HEK293 (cell line): ENCODE data around the gene WDR76.

ENCODE experiments used
- CTCF ChIA-PET: fragments of 350-600 bp; formaldehyde crosslinking; extraction: SDS; loops from one replicate; lab custom pipeline; 2021; ENCODE audit warnings: antibody characterized with exemption; lab: Yijun Ruan, JAX
- POLR2A ChIA-PET: fragments of 300-600 bp; formaldehyde crosslinking; extraction: SDS; loops from one replicate; lab custom pipeline; 2020; ENCODE audit warnings: antibody characterized with exemption, inconsistent platforms; lab: Yijun Ruan, JAX
- H3K27ac ChIP-seq: fragments of 200-500 bp; sonication (Bioruptor generic); 2 replicates; pipeline ENCODE4 v1.5.1; 2014; ENCODE audit warnings: low read depth, low read length, control low read depth, inconsistent platforms; ENCODE audit errors: extremely low read depth
- H3K36me3 ChIP-seq, 2 experiments: fragments of 200-500 bp in 1 of 2; sonication (Bioruptor generic) in 1 of 2; 1 replicate in 1 of 2; 2 replicates in 1 of 2; pipeline ENCODE4 v1.5.1; 2014 to 2017; ENCODE audit warnings: inconsistent platforms in 2 of 2, low read length in 2 of 2; ENCODE audit not compliant: control insufficient read depth in 2 of 2, insufficient read depth in 1 of 2
- H3K4me1 ChIP-seq: fragments of 200-500 bp; sonication (Bioruptor generic); 2 replicates; pipeline ENCODE4 v1.5.1; 2014; ENCODE audit warnings: mild to moderate bottlenecking, low read length, inconsistent platforms; ENCODE audit not compliant: control insufficient read depth, insufficient read depth
- H3K4me3 ChIP-seq: 2 replicates; pipeline ENCODE4 v1.5.1; 2011; ENCODE audit warnings: low read depth, mild to moderate bottlenecking, control low read depth, low read length, moderate library complexity
- H3K9me3 ChIP-seq: fragments of 200-500 bp; sonication (Bioruptor generic); 2 replicates; pipeline ENCODE4 v1.5.1; 2014; ENCODE audit warnings: low read depth, low read length, inconsistent platforms; ENCODE audit not compliant: control insufficient read depth, insufficient read depth
- AEBP2 ChIP-seq: fragments of 450-650 bp; formaldehyde crosslinking; IDR thresholded peaks from 2 replicates; pipeline ENCODE4 v1.5.1; 2016; ENCODE audit warnings: missing biosample characterization, missing genetic modification characterization, borderline replicate concordance
- ATF2 ChIP-seq: fragments of 450-650 bp; formaldehyde crosslinking; IDR thresholded peaks from 2 replicates; pipeline ENCODE4 v1.5.1; 2016; ENCODE audit warnings: missing biosample characterization, missing genetic modification characterization, low read depth
- KLF10 ChIP-seq: fragments of 450-650 bp; IDR thresholded peaks from 2 replicates; pipeline ENCODE4 v1.5.1; 2018; ENCODE audit warnings: missing biosample characterization, mild to moderate bottlenecking, missing genetic modification characterization
- KLF17 ChIP-seq: fragments of 450-650 bp; formaldehyde crosslinking; IDR thresholded peaks from 2 replicates; pipeline ENCODE4 v1.5.1; 2016; ENCODE audit warnings: missing biosample characterization, missing genetic modification characterization
- PRDM4 ChIP-seq: fragments of 450-650 bp; formaldehyde crosslinking; IDR thresholded peaks from 2 replicates; pipeline ENCODE4 v1.5.1; 2017; ENCODE audit warnings: missing biosample characterization, missing genetic modification characterization
- SETDB1 ChIP-seq: IDR thresholded peaks from one replicate; pipeline ENCODE4 v1.6.1; 2017; ENCODE audit warnings: mild to moderate bottlenecking, low read length, moderate library complexity, mixed read lengths; ENCODE audit not compliant: insufficient read length
- TRIM28 ChIP-seq: IDR thresholded peaks from 2 replicates; pipeline ENCODE4 v1.6.1; 2011; ENCODE audit warnings: low read length, control low read depth, borderline replicate concordance
- ZBTB10 ChIP-seq: fragments of 450-650 bp; formaldehyde crosslinking; IDR thresholded peaks from 2 replicates; pipeline ENCODE4 v1.5.1; 2016; ENCODE audit warnings: missing biosample characterization, missing genetic modification characterization
- ZFP3 ChIP-seq: fragments of 450-650 bp; formaldehyde crosslinking; IDR thresholded peaks from 2 replicates; pipeline ENCODE4 v1.5.1; 2016; ENCODE audit warnings: low read depth, missing biosample characterization, missing genetic modification characterization
- ZNF132 ChIP-seq: fragments of 450-650 bp; formaldehyde crosslinking; IDR thresholded peaks from 2 replicates; pipeline ENCODE4 v1.5.1; 2017; ENCODE audit warnings: missing biosample characterization, missing genetic modification characterization, borderline replicate concordance
- ZNF16 ChIP-seq: fragments of 450-650 bp; formaldehyde crosslinking; IDR thresholded peaks from 2 replicates; pipeline ENCODE4 v1.5.1; 2016; ENCODE audit warnings: low read depth, missing biosample characterization, missing genetic modification characterization
- ZNF221 ChIP-seq: fragments of 450-650 bp; formaldehyde crosslinking; IDR thresholded peaks from 2 replicates; pipeline ENCODE4 v1.5.1; 2017; ENCODE audit warnings: missing biosample characterization, missing genetic modification characterization, borderline replicate concordance
- ZNF24 ChIP-seq: fragments of 450-650 bp; formaldehyde crosslinking; IDR thresholded peaks from 2 replicates; pipeline ENCODE4 v1.5.1; 2016; ENCODE audit warnings: missing biosample characterization, missing genetic modification characterization
- ZNF266 ChIP-seq: fragments of 450-650 bp; formaldehyde crosslinking; IDR thresholded peaks from 2 replicates; pipeline ENCODE4 v1.5.1; 2016; ENCODE audit warnings: missing biosample characterization, missing genetic modification characterization, low read depth
- ZNF335 ChIP-seq: fragments of 450-650 bp; formaldehyde crosslinking; conservative IDR thresholded peaks from 2 replicates; pipeline ENCODE4 v1.5.1; 2016; ENCODE audit warnings: missing biosample characterization, missing genetic modification characterization
- ZNF398 ChIP-seq: fragments of 450-650 bp; formaldehyde crosslinking; IDR thresholded peaks from 2 replicates; pipeline ENCODE4 v1.5.1; 2017; ENCODE audit warnings: missing biosample characterization, missing genetic modification characterization
- ZNF423 ChIP-seq: fragments of 450-650 bp; formaldehyde crosslinking; IDR thresholded peaks from 2 replicates; pipeline ENCODE4 v1.5.1; 2016; ENCODE audit warnings: missing biosample characterization, missing genetic modification characterization
- ZNF558 ChIP-seq: fragments of 450-650 bp; formaldehyde crosslinking; IDR thresholded peaks from 2 replicates; pipeline ENCODE4 v1.5.1; 2016; ENCODE audit warnings: missing biosample characterization, missing genetic modification characterization
- ZNF571 ChIP-seq: fragments of 450-650 bp; formaldehyde crosslinking; IDR thresholded peaks from 2 replicates; pipeline ENCODE4 v1.5.0; 2017; ENCODE audit warnings: missing biosample characterization, missing genetic modification characterization
- ZNF639 ChIP-seq: fragments of 450-650 bp; formaldehyde crosslinking; IDR thresholded peaks from 2 replicates; pipeline ENCODE4 v1.5.1; 2016; ENCODE audit warnings: missing biosample characterization, missing genetic modification characterization
- ZNF660 ChIP-seq: fragments of 450-650 bp; IDR thresholded peaks from 2 replicates; pipeline ENCODE4 v1.5.1; 2018; ENCODE audit warnings: missing biosample characterization, mild to moderate bottlenecking, missing genetic modification characterization
- ZNF747 ChIP-seq: fragments of 450-650 bp; formaldehyde crosslinking; IDR thresholded peaks from 2 replicates; pipeline ENCODE4 v1.5.1; 2016; ENCODE audit warnings: missing biosample characterization, missing genetic modification characterization

WDR76 gene

GRCh38 chr15:43826508-43827341 lies at the start of gene WDR76:
WDR76 (plus strand) TSS chr15:43827002; CDS start chr15:43827033, 31 bp downstream.
- CTCF ChIA-PET, result no interaction called here
- H3K9me3 ChIP-seq, result no peaks in the 10 kb centered on the region
- H3K36me3 ChIP-seq, result peaks cover 13 to 25% of the 10 kb centered on the region in 2 experiments; a peak in 2 of 3 replicates
- peak within 1 kb of the TSS; percentile 70 for H3K4me3 ChIP-seq
- H3K27ac ChIP-seq, result peak within 1 kb of the TSS; percentile 75
- H3K4me1 ChIP-seq, result 0 out of 2 replicates have a peak, but pooled peaks cover 4% of the 10 kb centered on the region
- POLR2A ChIA-PET, result no interaction called here
- TF ChIP-seq TRIM28 (no peak), SETDB1 (no peak), ZNF571 (tag by site-specific recombination) (no peak), ZNF747 (no peak), ZNF335 (tag by site-specific recombination) (peak; percentile 86), ZNF423 (tag by site-specific recombination) (no peak), KLF10 (tag by site-specific recombination) (0 out of 2 replicates have a peak, but pooled peaks have one; percentile 48), ZNF132 (no peak), AEBP2 (tag by site-specific recombination) (no peak), ZBTB10 (tag by site-specific recombination) (0 out of 2 replicates have a peak, but pooled peaks have one; percentile 28), ZNF221 (tag by site-specific recombination) (no peak), PRDM4 (no peak), ZNF16 (tag by site-specific recombination) (no peak), ATF2 (tag by site-specific recombination) (no peak), ZNF558 (no peak), ZNF639 (tag by site-specific recombination) (no peak), ZNF266 (tag by site-specific recombination) (no peak), ZNF24 (0 out of 2 replicates have a peak, but pooled peaks have one; percentile 31), KLF17 (tag by site-specific recombination) (0 out of 2 replicates have a peak, but pooled peaks have one; percentile 42), ZFP3 (tag by site-specific recombination) (no peak), ZNF660 (tag by site-specific recombination) (no peak; the same call in 1 of the 2 replicates), ZNF398 (tag by site-specific recombination) (no peak)
